Subcutaneous adipose tissue (tissue), 4 donors: ENCODE measurements around the gene OST4. TPM values are rescaled to one million over a fixed set of nuclear protein-coding genes. Genes with fewer than 3 reads are reported as not detected.

Source experiments
- total RNA-seq, 4 donors: library from RNA; depleted of rRNA; stranded (reverse); fragments of >200 nt; gene quantifications; one replicate each; pipeline ENCODE4 v1.1.0, GENCODE V29; 2016
- TF ChIP-seq, protein P1 (sequence below): fragments of 450-650 bp; IDR thresholded peaks from one replicate; pipeline ENCODE4 v1.5.1; 2016; ENCODE audit warnings: low read depth, mild to moderate bottlenecking, control low read depth, antibody characterized with exemption, moderate library complexity

Gene OST4
- total RNA-seq, 4 donors from 2014 or later = 207 to 425 (median 263) TPM

- TF ChIP-seq, protein P1, sequence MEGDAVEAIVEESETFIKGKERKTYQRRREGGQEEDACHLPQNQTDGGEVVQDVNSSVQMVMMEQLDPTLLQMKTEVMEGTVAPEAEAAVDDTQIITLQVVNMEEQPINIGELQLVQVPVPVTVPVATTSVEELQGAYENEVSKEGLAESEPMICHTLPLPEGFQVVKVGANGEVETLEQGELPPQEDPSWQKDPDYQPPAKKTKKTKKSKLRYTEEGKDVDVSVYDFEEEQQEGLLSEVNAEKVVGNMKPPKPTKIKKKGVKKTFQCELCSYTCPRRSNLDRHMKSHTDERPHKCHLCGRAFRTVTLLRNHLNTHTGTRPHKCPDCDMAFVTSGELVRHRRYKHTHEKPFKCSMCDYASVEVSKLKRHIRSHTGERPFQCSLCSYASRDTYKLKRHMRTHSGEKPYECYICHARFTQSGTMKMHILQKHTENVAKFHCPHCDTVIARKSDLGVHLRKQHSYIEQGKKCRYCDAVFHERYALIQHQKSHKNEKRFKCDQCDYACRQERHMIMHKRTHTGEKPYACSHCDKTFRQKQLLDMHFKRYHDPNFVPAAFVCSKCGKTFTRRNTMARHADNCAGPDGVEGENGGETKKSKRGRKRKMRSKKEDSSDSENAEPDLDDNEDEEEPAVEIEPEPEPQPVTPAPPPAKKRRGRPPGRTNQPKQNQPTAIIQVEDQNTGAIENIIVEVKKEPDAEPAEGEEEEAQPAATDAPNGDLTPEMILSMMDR = no peak
Observed at GRCh38 chr2:27050996-27051901, 20.2 kb downstream of the OST4 start, which contains the start of gene AGBL5. Gene AGBL5, plus strand, starts transcription at chr2:27051668. Its CDS starts 1,291 bp downstream, at chr2:27052959.

DNA sequence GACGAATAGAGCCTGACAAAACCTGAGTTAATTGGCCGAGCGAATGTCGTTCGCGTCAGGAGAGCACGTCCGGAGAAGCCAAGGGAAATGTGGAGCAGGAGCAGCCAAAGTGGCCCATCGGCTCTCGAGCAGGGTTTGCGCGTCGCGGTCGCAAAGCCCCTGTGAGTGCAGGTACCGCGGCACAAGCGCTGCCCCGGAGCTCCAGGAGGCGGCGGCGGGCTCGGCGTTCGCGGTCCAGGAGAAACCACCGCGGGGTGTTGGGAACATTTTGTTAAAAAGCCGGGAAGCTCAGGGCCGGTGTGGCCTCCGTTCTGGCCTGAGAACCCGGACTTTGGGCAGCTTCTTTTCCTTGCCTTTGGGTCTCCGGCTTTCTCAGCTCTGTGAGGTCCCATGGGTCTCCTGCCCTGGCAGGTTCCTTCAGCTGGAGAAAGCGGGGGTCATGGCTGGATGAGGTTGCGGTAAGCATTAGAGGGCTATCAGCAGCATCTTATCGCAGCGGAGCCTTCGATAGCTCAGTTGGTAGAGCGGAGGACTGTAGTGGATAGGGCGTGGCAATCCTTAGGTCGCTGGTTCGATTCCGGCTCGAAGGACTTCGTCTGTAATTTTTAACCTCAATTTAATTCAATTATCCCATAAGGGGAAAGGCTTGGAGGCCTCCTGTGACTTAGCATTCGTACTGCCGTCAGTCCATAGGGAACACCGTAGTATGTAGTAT lies 21.0 kb downstream of the OST4 start:
- TF ChIP-seq, protein P1 = no peak

DNA sequence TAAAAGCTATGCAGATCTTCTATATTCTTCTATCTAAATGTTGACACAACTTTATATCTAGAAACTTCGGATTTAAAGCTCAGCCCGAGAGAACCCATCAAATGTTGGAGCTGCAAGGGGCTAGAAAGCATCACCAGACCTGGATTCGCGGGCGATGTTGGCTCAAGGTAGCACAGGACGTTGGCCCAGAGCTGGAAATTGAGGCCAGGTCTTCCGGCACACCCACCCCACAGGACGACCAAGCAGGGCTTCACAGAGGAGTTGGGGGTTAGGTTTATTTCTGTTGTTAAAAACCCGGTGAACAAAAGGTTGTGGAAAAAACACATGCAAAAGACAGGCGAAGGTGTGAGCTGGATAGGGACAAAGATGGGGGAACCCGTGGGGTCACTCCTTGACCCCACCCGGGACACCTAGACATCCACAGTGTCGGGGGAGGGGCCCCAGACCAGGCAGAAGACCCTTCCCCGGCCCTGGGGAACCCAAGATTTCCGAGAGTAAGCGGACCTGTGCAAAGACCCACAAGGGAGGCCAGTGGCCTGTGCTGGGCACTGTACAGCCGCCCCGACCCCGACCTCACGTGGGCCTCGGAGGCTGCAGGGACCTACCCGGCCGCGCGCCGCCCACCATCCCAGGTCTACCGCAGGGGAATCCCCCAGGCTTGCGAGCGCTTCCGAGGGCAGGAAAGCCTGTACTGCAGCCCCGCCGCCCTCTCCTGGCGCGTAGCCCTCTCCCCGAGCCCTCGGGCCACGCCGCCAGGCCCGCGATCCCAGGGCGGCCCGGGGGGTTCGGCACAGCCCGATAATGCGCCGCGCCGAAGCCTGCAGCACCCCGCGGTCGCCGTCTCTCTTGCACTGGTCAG lies 21.8 kb downstream of the OST4 start:
- TF ChIP-seq, protein P1 = no peak

DNA sequence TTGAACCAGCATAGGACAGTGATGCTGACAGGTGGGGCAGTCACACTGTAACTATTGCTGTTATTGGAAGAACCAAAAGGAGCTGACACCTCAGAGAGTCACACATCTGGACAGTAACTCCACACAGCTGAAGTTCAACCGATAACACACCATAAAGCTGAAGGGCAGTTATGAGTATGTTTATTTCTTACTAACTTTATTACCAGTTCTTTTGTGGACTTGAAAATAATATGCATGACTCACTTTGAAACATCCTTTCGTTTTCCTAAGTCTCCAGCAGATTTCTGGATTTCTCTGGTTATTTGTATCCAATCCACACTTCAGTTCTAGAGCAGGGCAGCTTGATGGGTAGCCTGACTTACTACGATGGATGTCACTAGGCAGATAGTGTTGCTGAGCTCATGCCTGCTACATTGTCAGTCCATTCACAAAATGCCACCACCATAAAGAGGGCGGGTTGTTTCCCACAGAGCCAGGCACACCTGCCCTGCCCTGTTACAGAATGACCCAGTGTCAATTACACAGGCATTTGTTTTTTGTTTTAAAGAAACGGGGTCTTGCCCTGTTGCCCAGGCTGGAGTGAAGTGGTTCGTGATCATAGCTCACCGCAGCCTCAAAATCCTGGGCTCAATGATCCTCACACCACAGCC lies 28.3 kb downstream of the OST4 start:
- TF ChIP-seq, protein P1 = no peak

DNA sequence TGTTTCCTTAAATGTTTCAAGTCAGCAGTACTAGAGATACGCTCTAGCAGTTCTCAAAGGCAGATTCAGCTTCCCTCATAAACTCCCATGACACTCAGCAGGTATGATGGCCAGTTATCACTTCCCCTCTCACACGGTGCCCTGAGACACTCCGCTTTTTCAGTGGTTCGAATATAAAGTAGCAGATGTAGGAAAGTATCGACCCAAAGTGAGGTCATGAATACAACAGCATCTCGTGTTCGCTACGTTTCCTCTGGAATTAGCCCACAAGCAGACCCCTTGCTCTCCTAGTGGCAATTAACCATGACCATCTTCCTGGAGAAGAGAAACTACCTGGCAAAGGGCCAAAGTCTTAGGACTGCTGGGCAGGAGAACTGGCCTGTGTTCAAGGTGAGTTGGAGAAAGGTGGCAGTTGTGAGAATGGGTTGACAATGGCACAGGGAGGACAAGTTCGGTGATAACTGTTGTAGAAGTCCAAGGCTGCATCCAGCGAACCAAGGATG lies 29.2 kb downstream of the OST4 start:
- TF ChIP-seq, protein P1 = no peak

GRCh38 chr2:27041752-27042151 lies 29.7 kb downstream of the OST4 start:
- TF ChIP-seq, protein P1 = no peak
